ENCODE data around the gene ATP6AP2. TPM values are rescaled to one million over a fixed set of nuclear protein-coding genes. Genes with fewer than 3 reads are reported as not detected.

ATP6AP2 gene
- total RNA-seq, 1 experiment from 2014 or later: 67.5 TPM

GRCh38 chrX:40644821-40645358 is 64.1 kb downstream of the ATP6AP2 start:
- no peak overlapping the region for H2BK5ac ChIP-seq (ENCODE audit: insufficient read length, low read length)
- no peaks in the 10 kb centered on the region for H3K4me1 ChIP-seq (ENCODE audit: insufficient read depth, low read length)
- H4K8ac ChIP-seq (replicated peaks; ENCODE audit: insufficient read length, low read depth, low read length): no peak overlapping the region
- H2BK120ac ChIP-seq (ENCODE audit: low read depth, low read length, poor library complexity, severe bottlenecking): no peak overlapping the region
- no peak overlapping the region for H3K4me2 ChIP-seq (ENCODE audit: insufficient read depth, insufficient read length, low read length)
- H3K9ac ChIP-seq (ENCODE audit: extremely low read depth, insufficient read length, low read length): no peak overlapping the region
- peaks cover 10 to 35% (median 29%) of the 10 kb centered on the region in 3 experiments for H3K36me3 Mint-ChIP-seq (ENCODE audit: insufficient read depth in 1 of 3, low read depth in 3 of 3)
- H2AK5ac ChIP-seq (ENCODE audit: insufficient read length, low read length): no peak overlapping the region
- H2AFZ ChIP-seq (ENCODE audit: low read length): no peak overlapping the region
- H2BK15ac ChIP-seq (ENCODE audit: low read depth, low read length): no peak overlapping the region
- H3K4me1 Mint-ChIP-seq: peaks cover 10 to 24% of the 10 kb centered on the region in 2 experiments
- no peak for DNase-seq
- H3K4me3 Mint-ChIP-seq: peak overlapping the region; percentile 43 to 47
- no peak overlapping the region for H2BK20ac ChIP-seq (ENCODE audit: low read depth, low read length, poor library complexity, severe bottlenecking)
- no peak overlapping the region for H4K91ac ChIP-seq (ENCODE audit: insufficient read length, low read depth, low read length)
- H3K23me2 ChIP-seq (ENCODE audit: insufficient read length, low read depth, low read length, poor library complexity, severe bottlenecking): no peaks in the 10 kb centered on the region
- H3K9me3 ChIP-seq (ENCODE audit: control insufficient read depth, low read depth, low read length): no peaks in the 10 kb centered on the region
- WGBS (ENCODE audit: extremely low coverage, insufficient read length, low lambda C conversion rate): no CpG with 5 or more reads among the region's 4 CpGs
- H3K56ac ChIP-seq (ENCODE audit: insufficient read length, low read depth, low read length): no peak overlapping the region
- peaks cover 7% of the 10 kb centered on the region; the same call in 1 of the 2 replicates for H3K79me2 ChIP-seq (ENCODE audit: insufficient read depth, low read length)
- no peak overlapping the region for H3K27ac ChIP-seq (ENCODE audit: insufficient read length, low read depth, low read length)
- no peaks in the 10 kb centered on the region for H4K20me1 ChIP-seq (ENCODE audit: control insufficient read depth, insufficient read depth, insufficient read length)
- no peak overlapping the region for H3K23ac ChIP-seq (ENCODE audit: insufficient read length, low read depth, low read length)
- peaks cover 49 to 57% of the 10 kb centered on the region in 2 experiments for H3K9me3 Mint-ChIP-seq
- H3K27me3 Mint-ChIP-seq (ENCODE audit: low read depth): no peaks in the 10 kb centered on the region
- H2BK12ac ChIP-seq (ENCODE audit: insufficient read length, low read depth, low read length): no peak overlapping the region
- no peaks in the 10 kb centered on the region for H3K79me1 ChIP-seq (ENCODE audit: insufficient read depth, low read depth, low read length, poor library complexity, severe bottlenecking)
- no peaks in the 10 kb centered on the region for H3K27me3 ChIP-seq (ENCODE audit: insufficient read depth, low read length)
- no peak for TF ChIP-seq CTCF (conservative IDR thresholded peaks at IDR 0.05)
- H3K27ac Mint-ChIP-seq: peak overlapping the region in 2 of 3 experiments; percentile 27 to 41; a peak in 3 of 7 replicates
- H3K18ac ChIP-seq (ENCODE audit: insufficient read length, low read depth, low read length): no peak overlapping the region
- H3T11ph ChIP-seq (ENCODE audit: low read length): no peak overlapping the region
- no peak overlapping the region for H4K5ac ChIP-seq (ENCODE audit: insufficient read length, low read depth, low read length)
- no peak overlapping the region for H3K4ac ChIP-seq (ENCODE audit: low read depth, low read length)
- no peak overlapping the region for H3K14ac ChIP-seq (ENCODE audit: insufficient read depth, low read length)
